Liver (tissue), 9 donors: Measurements from ENCODE around the gene CABCOCO1. TPM values are rescaled to one million over a fixed set of nuclear protein-coding genes. Genes with fewer than 3 reads are reported as not detected.

Experiments
- DNase-seq: peaks from one replicate; pipeline ENCODE4 v3.0.0-alpha.2; 2017; ENCODE audit warnings: low spot score
- H3K27ac ChIP-seq, 2 donors: one replicate each; pipeline ENCODE4 v1.7.0; 2013; ENCODE audit warnings: inconsistent platforms in 2 of 2, low read length in 2 of 2, control low read depth in 1 of 2, low read depth in 1 of 2, mild to moderate bottlenecking in 1 of 2
- H3K27me3 ChIP-seq, 4 donors: one replicate each; pipeline versions ENCODE4 v1.6.1 to v1.7.0; 2013; ENCODE audit warnings: low read length in 3 of 4, inconsistent platforms in 1 of 4, mild to moderate bottlenecking in 1 of 4, moderate library complexity in 1 of 4; ENCODE audit not compliant: control insufficient read depth in 4 of 4, insufficient read depth in 4 of 4
- H3K36me3 ChIP-seq, 4 donors: one replicate each; pipeline versions ENCODE4 v1.6.1 to v1.7.0; 2013; ENCODE audit warnings: low read length in 3 of 4, mild to moderate bottlenecking in 3 of 4, low read depth in 1 of 4, moderate library complexity in 1 of 4; ENCODE audit not compliant: control insufficient read depth in 4 of 4, insufficient read depth in 3 of 4
- H3K4me1 ChIP-seq, 4 donors: one replicate each; pipeline versions ENCODE4 v1.6.1 to v1.7.0; 2013; ENCODE audit warnings: low read length in 3 of 4, mild to moderate bottlenecking in 3 of 4, moderate library complexity in 1 of 4; ENCODE audit not compliant: control insufficient read depth in 4 of 4, insufficient read depth in 4 of 4
- H3K4me3 ChIP-seq, 3 donors: one replicate each; pipeline versions ENCODE4 v1.6.1 to v1.7.0; 2013; ENCODE audit warnings: low read length in 3 of 3, control low read depth in 1 of 3, low read depth in 1 of 3, mild to moderate bottlenecking in 1 of 3
- H3K9ac ChIP-seq, 2 donors: one replicate each; pipeline ENCODE4 v1.7.0; 2013; ENCODE audit warnings: low read length in 2 of 2, mild to moderate bottlenecking in 2 of 2, moderate library complexity in 2 of 2, control low read depth in 1 of 2, low read depth in 1 of 2
- H3K9me3 ChIP-seq, 4 donors: one replicate each; pipeline versions ENCODE4 v1.6.1 to v1.7.0; 2013; ENCODE audit warnings: low read length in 3 of 4; ENCODE audit not compliant: control insufficient read depth in 4 of 4
- HNF4A ChIP-seq, 2 donors: conservative IDR thresholded peaks; 2 replicates each; pipeline ENCODE4 v1.6.1; 2016; ENCODE audit warnings: antibody characterized with exemption in 2 of 2, mild to moderate bottlenecking in 2 of 2
- NR2F2 ChIP-seq: IDR thresholded peaks from 2 replicates; pipeline ENCODE4 v1.6.1; 2016; ENCODE audit warnings: antibody characterized with exemption
- RAD21 ChIP-seq, 2 donors: IDR thresholded peaks; 2 replicates each; pipeline ENCODE4 v1.6.1; 2016; ENCODE audit warnings: antibody characterized with exemption in 2 of 2, mild to moderate bottlenecking in 2 of 2
- WGBS: extraction: QIAGEN DNeasy Blood & Tissue Kit; methylation state at CpG from one replicate; pipeline ENCODE4 v1.1.7; 2013; 5-methylcytosine and 5-hydroxymethylcytosine counted together
- polyA plus RNA-seq, 2 donors: library from polyadenylated mRNA; stranded (reverse) in 1 of 2; unstranded in 1 of 2; fragments of 200-250 nt in 1 of 2; fragments of >200 nt in 1 of 2; fragmentation: Nextera tagmentation in 1 of 2; extraction: Ambion mirVana in 1 of 2; gene quantifications; one replicate each; pipeline versions ENCODE4 v1.2.1 to v1.2.3, GENCODE V29; 2013 to 2015
- total RNA-seq, 2 donors: library from RNA; depleted of rRNA; stranded (reverse); fragments of >200 nt; gene quantifications; one replicate each; pipeline ENCODE4 v1.2.3, GENCODE V29; 2014
- TF ChIP-seq, protein P1 (sequence below): IDR thresholded peaks from 2 replicates; pipeline ENCODE4 v1.6.1; 2016; ENCODE audit warnings: antibody characterized with exemption, mild to moderate bottlenecking
- TF ChIP-seq, protein P2 (sequence below): IDR thresholded peaks from 2 replicates; pipeline ENCODE4 v1.6.1; 2016; ENCODE audit warnings: antibody characterized with exemption
- TF ChIP-seq, protein P3 (sequence below): fragments of 150-350 bp; IDR thresholded peaks from 2 replicates; pipeline ENCODE4 v1.5.1; 2017; ENCODE audit warnings: improper control_type of control experiment, low read depth, low read length; ENCODE audit not compliant: missing input control
- donor health status: healthy.
- donor health status: healthy.
- donor health status: healthy.
- donor health status: healthy.
- donor health status: healthy.

CABCOCO1 gene
- total and polyA plus RNA-seq, 4 donors = 0.09 to 0.20 TPM; not detected in 2

DNA sequence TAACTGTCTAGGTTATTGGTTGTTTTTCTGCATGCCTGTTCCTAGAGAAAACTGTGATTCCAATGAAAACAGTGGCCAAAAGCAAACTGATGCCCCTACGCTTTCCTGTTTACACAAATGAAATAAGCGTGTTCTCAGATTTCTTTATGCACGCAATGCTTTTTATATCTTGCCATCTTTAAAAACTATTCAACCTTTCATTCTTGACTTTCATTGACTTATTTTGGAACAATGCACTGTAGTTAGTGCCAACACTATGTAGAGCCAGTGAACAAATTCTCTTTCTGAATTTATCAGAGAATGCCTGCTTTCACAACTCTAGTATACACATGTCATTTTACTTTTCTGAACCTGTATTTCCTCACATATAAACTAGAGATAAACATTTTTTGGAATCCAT, 86.6 kb downstream of the CABCOCO1 start:
- 78% methylated on average over 3 of the region's 3 CpGs for WGBS
- Histone ChIP-seq H3K9me3 (peaks cover 0 to 2% (median 0%) of the 10 kb centered on the region in 4 donors), H3K4me1 (peaks cover 0 to 4% (median 0%) of the 10 kb centered on the region in 4 donors), H3K27ac (no peak overlapping the region), H3K36me3 (no peaks in the 10 kb centered on the region), H3K4me3 (no peak overlapping the region), H3K9ac (no peak overlapping the region), H3K27me3 (no peaks in the 10 kb centered on the region)
- DNase-seq = no peak
- TF ChIP-seq NR2F2 = no peak
- TF ChIP-seq, protein P1, sequence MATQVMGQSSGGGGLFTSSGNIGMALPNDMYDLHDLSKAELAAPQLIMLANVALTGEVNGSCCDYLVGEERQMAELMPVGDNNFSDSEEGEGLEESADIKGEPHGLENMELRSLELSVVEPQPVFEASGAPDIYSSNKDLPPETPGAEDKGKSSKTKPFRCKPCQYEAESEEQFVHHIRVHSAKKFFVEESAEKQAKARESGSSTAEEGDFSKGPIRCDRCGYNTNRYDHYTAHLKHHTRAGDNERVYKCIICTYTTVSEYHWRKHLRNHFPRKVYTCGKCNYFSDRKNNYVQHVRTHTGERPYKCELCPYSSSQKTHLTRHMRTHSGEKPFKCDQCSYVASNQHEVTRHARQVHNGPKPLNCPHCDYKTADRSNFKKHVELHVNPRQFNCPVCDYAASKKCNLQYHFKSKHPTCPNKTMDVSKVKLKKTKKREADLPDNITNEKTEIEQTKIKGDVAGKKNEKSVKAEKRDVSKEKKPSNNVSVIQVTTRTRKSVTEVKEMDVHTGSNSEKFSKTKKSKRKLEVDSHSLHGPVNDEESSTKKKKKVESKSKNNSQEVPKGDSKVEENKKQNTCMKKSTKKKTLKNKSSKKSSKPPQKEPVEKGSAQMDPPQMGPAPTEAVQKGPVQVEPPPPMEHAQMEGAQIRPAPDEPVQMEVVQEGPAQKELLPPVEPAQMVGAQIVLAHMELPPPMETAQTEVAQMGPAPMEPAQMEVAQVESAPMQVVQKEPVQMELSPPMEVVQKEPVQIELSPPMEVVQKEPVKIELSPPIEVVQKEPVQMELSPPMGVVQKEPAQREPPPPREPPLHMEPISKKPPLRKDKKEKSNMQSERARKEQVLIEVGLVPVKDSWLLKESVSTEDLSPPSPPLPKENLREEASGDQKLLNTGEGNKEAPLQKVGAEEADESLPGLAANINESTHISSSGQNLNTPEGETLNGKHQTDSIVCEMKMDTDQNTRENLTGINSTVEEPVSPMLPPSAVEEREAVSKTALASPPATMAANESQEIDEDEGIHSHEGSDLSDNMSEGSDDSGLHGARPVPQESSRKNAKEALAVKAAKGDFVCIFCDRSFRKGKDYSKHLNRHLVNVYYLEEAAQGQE = no peak

DNA sequence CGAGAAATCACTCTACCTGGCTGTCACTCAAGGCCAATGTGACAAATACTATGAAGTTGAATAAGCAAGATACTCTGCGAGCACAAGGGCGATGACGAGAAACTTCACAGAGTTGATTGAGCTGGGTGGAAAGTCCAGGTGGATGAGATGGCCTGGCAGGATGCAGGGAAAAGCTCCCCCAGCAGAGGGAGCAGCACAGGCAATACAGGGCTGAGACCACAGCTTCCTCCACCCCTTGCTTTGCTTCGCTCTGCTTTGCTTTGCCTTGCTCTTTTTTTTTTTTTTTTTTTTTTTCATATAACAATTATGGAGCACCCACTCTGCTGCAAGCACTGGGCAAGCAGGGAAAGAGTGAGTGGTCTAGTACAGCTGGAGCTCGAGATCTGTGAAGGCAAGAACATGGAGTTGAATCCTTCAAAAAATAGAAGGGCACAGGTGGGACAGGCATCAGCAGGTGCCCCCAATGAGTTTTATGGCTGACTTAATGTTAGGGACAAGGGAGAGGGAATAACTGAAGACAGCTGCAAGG, 88.3 kb downstream of the CABCOCO1 start:
- Histone ChIP-seq H3K27me3 (no peaks in the 10 kb centered on the region), H3K27ac (no peak overlapping the region), H3K4me3 (no peak overlapping the region), H3K4me1 (peaks cover 0 to 4% (median 0%) of the 10 kb centered on the region in 4 donors), H3K9me3 (no peaks in the 10 kb centered on the region), H3K9ac (no peak overlapping the region), H3K36me3 (no peaks in the 10 kb centered on the region)
- TF ChIP-seq RAD21 (IDR thresholded peaks at IDR 0.05) = peak; percentile 76 to 88
- TF ChIP-seq HNF4A (conservative IDR thresholded peaks at IDR 0.05) = peak in 1 of 2 donors; percentile 63
- TF ChIP-seq, protein P1 = no peak
- TF ChIP-seq, protein P2, sequence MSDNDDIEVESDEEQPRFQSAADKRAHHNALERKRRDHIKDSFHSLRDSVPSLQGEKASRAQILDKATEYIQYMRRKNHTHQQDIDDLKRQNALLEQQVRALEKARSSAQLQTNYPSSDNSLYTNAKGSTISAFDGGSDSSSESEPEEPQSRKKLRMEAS = no peak
- TF ChIP-seq, protein P3, sequence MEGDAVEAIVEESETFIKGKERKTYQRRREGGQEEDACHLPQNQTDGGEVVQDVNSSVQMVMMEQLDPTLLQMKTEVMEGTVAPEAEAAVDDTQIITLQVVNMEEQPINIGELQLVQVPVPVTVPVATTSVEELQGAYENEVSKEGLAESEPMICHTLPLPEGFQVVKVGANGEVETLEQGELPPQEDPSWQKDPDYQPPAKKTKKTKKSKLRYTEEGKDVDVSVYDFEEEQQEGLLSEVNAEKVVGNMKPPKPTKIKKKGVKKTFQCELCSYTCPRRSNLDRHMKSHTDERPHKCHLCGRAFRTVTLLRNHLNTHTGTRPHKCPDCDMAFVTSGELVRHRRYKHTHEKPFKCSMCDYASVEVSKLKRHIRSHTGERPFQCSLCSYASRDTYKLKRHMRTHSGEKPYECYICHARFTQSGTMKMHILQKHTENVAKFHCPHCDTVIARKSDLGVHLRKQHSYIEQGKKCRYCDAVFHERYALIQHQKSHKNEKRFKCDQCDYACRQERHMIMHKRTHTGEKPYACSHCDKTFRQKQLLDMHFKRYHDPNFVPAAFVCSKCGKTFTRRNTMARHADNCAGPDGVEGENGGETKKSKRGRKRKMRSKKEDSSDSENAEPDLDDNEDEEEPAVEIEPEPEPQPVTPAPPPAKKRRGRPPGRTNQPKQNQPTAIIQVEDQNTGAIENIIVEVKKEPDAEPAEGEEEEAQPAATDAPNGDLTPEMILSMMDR = peak; percentile 80
- DNase-seq = peak; percentile 71
- WGBS = 41% methylated on average over 6 of the region's 6 CpGs
